ENCODE measurements around the gene OR4C11. TPM values are rescaled to one million over a fixed set of nuclear protein-coding genes. Genes with fewer than 3 reads are reported as not detected.

Gene OR4C11, protein sequence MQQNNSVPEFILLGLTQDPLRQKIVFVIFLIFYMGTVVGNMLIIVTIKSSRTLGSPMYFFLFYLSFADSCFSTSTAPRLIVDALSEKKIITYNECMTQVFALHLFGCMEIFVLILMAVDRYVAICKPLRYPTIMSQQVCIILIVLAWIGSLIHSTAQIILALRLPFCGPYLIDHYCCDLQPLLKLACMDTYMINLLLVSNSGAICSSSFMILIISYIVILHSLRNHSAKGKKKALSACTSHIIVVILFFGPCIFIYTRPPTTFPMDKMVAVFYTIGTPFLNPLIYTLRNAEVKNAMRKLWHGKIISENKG
- total RNA-seq (2014; rRNA removed; shearing (Covaris generic)): not detected in 2 replicates

DNA sequence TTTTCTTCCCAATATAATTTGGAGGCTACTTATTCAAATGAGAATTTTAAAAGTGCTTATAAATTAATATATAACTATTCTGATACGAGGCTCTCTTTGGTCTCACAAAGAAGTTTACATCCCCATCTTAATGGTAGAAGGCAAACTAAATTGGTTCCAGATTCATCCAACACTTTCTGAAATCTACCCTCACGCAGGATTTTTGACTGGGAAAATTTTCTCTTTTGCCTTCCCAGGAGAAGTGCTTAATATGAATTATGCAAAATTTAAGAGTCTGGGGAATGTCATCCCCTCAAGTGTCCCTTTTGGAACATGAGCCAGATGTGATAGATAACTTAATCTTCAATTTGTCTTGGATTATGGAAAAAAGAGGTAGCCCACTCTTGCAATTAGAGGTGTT is at the start of gene OR4C11:
OR4C11 (minus strand) TSS at position 101 of the 400 bp plus-strand sequence. CDS start 3,272 bp downstream, outside the sequence.
- DNase-seq (ENCODE audit: low spot score): no peak

DNA sequence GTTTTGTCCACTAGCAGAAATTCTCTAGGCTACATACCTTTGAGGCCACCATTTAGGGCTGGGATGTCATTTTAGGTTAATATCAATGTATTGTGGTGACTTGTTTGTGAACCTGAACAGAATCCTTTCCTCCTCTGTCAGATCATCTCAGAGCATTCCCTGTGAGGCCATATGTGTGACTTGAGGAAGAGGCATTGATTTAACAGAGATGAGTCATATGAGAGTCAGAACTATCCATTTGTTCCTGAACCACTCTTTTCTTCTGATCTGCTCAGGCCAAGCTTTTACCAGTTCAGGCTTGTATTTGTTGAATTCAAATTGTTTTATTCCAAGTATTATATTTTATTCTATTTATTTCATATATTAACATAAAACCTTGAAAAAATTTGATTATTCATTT is 47.7 kb upstream of the OR4C11 start:
- DNase-seq (ENCODE audit: low spot score): no peak

DNA sequence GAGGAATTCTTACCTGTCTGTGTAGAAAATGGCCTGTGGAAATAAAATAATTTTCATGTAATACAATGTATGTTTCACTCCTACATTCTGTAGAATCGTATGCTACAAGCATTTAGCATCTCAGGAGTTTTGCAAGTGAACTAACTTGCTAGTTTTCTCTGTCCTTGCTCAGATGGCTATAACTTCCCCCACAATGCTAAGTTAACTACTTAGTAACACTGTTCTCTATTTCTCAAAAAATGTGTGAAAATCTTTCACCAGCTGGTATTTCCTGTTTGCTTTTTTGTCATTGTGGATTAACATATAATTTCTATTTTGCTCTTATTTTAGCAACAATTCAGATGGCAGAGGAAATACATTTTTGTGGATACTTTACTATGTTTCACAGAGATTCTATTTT is 45.1 kb upstream of the OR4C11 start:
- no peak for DNase-seq (ENCODE audit: low spot score)

DNA sequence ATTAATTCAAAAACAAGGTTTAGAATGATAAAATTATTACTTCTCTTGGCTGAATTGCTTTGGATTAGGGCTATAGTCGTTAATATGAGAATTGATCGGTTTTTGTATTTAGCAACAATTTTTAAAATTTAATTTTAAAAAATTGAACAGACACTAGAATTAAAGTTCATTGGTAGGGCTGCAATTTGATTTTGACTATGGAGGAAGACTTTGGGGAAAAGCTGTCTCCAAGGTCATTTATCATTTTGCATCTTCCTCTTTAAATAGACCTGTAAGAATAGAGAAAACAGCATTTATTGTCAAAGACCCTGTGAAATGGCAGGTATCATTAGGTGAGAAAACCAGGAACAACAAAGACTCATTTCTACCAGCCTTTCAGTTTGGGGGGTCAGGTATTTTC is 40.6 kb upstream of the OR4C11 start, which contains the start of gene OR4S2:
OR4S2 (plus strand) TSS at position 301 of the 400 bp plus-strand sequence. CDS start 2,577 bp downstream, outside the sequence.
- no peak for DNase-seq (ENCODE audit: low spot score)

DNA sequence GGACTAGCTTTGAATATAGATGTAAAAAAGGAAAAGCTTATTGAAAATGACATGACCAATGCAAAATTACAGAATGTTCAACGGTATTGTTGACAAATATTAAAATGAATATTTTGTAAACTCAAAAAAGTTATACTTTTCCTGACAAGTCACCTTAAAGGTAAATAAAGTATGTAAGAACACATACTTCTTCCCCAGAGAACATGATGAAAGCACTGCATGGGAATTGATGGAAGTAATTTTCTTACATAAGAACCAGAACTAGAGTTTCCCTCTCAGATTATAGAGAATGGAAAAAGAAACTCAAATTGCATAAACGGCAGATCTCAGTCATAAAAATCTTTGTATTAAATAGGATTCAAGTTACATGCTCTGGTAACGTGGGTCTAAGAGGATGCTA is 27.4 kb upstream of the OR4C11 start, which contains the start of gene OR4P4:
OR4P4 (plus strand) TSS at position 301 of the 400 bp plus-strand sequence.
- DNase-seq (ENCODE audit: low spot score): no peak

DNA sequence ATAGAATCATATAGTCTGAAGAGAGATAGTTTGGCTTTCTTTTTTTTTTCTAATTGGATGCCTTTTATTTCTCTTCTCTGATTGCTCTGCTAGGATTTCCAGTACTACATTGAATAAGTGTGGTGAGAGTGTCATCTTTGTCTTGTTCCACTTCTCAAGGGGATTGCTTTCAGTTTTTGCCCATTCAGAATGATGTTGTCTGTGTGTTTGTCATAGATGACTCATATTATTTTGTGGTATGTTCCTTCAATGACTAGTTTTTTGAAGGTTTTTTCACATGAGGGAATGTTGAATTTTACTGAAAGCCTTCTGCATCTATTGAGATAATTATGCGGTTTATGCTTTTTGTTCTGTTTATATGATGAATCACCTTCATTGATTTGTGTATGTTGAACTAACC is 17.1 kb upstream of the OR4C11 start:
- no peak for DNase-seq (ENCODE audit: low spot score)

DNA sequence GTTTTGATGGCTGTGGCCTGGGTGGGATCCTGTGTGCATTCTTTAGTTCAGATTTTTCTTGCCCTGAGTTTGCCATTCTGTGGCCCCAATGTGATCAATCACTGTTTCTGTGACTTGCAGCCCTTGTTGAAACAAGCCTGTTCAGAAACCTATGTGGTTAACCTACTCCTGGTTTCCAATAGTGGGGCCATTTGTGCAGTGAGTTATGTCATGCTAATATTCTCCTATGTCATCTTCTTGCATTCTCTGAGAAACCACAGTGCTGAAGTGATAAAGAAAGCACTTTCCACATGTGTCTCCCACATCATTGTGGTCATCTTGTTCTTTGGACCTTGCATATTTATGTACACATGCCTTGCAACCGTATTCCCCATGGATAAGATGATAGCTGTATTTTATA is 34.9 kb downstream of the OR4C11 start:
- DNase-seq (ENCODE audit: low spot score): no peak

DNA sequence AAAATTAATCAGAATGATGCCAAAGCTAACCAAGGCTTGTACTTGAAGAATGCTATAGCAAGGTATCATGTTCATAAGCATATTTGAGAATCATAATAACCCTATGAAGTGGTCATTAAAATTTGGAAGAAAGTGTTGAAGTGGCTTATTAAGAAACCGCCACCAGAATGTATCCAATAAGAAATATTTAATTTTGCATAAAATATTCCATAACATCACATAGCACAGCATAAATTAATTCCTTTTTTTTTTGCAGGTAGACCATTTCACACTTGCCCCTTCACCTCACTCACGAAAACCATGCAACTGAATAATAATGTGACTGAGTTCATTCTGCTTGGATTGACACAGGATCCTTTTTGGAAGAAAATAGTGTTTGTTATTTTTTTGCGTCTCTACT is 35.6 kb downstream of the OR4C11 start, which contains the start of gene OR4C16:
OR4C16 (plus strand) TSS at position 301 of the 400 bp plus-strand sequence; CDS start at position 301, 0 bp downstream.
- DNase-seq (ENCODE audit: low spot score): no peak

DNA sequence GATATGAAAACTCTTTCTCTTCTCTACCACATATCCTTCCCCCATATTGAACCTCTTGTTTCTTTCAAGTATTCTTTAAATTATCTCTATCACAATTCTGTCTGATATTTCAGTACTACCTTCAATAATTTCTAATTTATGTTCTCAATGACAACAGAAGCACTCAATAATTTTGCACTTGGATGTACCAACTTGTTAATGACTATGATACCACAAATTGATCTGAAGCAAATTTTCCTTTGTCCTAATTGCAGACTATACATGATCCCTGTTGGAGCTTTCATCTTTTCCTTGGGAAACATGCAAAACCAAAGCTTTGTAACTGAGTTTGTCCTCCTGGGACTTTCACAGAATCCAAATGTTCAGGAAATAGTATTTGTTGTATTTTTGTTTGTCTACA is 53.3 kb downstream of the OR4C11 start, which contains the start of gene OR4C15:
OR4C15 (plus strand) TSS at position 301 of the 400 bp plus-strand sequence; CDS start at position 301, 0 bp downstream.
- no peak for DNase-seq (ENCODE audit: low spot score)

Other genes starting within 250 kb of the OR4C11 start
- gene OR4A15, start 239.7 kb downstream of the OR4C11 start, total RNA-seq (2014; rRNA removed; shearing (Covaris generic)): not detected in 2 replicates
- gene OR4C15, start 53.2 kb downstream of the OR4C11 start, total RNA-seq (2014; rRNA removed; shearing (Covaris generic)): not detected in 2 replicates
- not detected in 2 replicates for gene OR4C16, start 35.5 kb downstream of the OR4C11 start, total RNA-seq (2014; rRNA removed; shearing (Covaris generic))
- gene OR4P4, start 27.5 kb upstream of the OR4C11 start, total RNA-seq (2014; rRNA removed; shearing (Covaris generic)): not detected in 2 replicates
- gene OR4S2, start 40.7 kb upstream of the OR4C11 start, total RNA-seq (2014; rRNA removed; shearing (Covaris generic)): not detected in 2 replicates
- 0.21 TPM in 1 of 2 replicates, not detected in the other for gene OR4C6, start 54.6 kb upstream of the OR4C11 start, total RNA-seq (2014; rRNA removed; shearing (Covaris generic))
- not detected in 2 replicates for gene OR5D13, start 165.8 kb upstream of the OR4C11 start, total RNA-seq (2014; rRNA removed; shearing (Covaris generic))
- gene OR5D14, start 187.9 kb upstream of the OR4C11 start, total RNA-seq (2014; rRNA removed; shearing (Covaris generic)): not detected in 2 replicates
- not detected in 2 replicates for gene OR5L1, start 203.7 kb upstream of the OR4C11 start, total RNA-seq (2014; rRNA removed; shearing (Covaris generic))
- not detected in 2 replicates for gene OR5D18, start 212.0 kb upstream of the OR4C11 start, total RNA-seq (2014; rRNA removed; shearing (Covaris generic))
- not detected in 2 replicates for gene OR5L2, start 219.6 kb upstream of the OR4C11 start, total RNA-seq (2014; rRNA removed; shearing (Covaris generic))
- not detected in 2 replicates for gene OR5D16, start 231.1 kb upstream of the OR4C11 start, total RNA-seq (2014; rRNA removed; shearing (Covaris generic))